Measurements from ENCODE around the gene FEN1.

FEN1 gene

DNA sequence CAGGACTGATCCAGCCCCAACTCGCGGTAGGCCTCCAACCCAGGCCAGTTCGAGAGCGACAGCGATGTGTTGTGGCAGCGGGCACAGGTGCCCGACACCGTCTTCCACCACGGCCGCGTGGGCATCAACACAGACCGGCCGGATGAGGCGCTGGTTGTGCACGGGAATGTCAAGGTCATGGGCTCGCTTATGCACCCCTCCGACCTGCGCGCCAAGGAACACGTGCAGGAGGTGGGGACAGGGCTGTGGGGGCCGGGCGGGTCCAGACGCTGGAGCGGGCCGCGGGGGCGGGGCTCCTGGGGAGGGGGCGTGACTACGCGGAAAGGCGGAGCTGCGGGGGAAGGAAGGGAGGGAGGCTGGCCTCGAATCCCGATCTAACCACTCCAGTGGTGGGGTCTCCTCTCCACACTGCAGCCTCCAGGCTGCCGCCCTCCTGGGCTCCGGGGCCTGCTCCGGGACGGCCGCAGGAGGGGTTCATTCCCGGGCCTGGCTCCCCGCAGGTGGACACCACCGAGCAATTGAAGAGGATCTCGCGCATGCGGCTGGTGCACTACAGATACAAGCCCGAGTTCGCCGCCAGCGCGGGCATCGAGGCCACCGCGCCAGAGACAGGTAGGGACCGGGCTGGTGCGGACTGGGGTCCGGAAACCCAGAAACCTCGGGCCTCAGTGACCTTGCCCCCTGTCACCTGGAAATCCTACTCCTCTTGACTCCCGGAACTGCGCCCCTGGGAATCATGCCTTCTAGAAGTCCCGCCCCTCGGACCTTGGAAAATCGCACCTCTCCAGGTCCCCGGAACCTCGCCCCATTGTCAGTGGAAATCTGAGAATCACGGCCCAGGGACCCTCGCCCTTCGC, 15.2 kb upstream of the FEN1 start:
- Mint-ChIP-seq H3K4me3 (no peak overlapping the region), H3K27ac (no peak overlapping the region), H3K4me1 (peaks cover 16% of the 10 kb centered on the region), H3K27me3 (peaks cover 1% of the 10 kb centered on the region), H3K9me3 (no peaks in the 10 kb centered on the region), H3K36me3 (ENCODE audit: low read depth) (no peaks in the 10 kb centered on the region)
- DNase-seq, result peak; percentile 62
- ATAC-seq, result peak; percentile 17

DNA sequence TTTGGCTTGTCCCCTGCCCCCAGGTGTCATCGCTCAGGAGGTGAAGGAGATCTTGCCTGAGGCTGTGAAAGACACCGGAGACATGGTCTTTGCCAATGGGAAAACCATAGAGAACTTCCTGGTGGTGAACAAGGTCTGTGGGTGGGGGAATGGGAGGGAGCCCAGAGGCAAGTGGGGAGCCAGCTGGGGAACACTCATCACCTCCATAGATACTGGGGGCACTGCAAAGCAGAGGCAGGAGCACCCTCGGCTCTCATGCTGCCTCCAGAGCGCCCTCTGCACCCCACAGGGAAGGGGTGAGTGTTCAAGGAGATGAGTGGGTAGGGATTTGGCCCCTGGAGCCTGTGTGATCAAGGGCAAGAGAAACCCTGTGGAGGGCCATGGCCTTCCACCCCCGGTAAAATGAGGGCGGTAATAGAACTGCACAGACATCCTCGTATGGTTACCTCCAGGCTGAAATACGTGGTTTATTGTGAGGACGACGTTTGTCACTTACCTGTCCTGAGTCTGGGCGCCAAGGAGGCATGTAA, 14.3 kb upstream of the FEN1 start:
- Mint-ChIP-seq H3K4me1 (peaks cover 18% of the 10 kb centered on the region), H3K36me3 (ENCODE audit: low read depth) (no peaks in the 10 kb centered on the region), H3K9me3 (no peaks in the 10 kb centered on the region), H3K27me3 (peaks cover 1% of the 10 kb centered on the region), H3K27ac (no peak overlapping the region), H3K4me3 (no peak overlapping the region)
- ATAC-seq, result no peak
- no peak for DNase-seq

DNA sequence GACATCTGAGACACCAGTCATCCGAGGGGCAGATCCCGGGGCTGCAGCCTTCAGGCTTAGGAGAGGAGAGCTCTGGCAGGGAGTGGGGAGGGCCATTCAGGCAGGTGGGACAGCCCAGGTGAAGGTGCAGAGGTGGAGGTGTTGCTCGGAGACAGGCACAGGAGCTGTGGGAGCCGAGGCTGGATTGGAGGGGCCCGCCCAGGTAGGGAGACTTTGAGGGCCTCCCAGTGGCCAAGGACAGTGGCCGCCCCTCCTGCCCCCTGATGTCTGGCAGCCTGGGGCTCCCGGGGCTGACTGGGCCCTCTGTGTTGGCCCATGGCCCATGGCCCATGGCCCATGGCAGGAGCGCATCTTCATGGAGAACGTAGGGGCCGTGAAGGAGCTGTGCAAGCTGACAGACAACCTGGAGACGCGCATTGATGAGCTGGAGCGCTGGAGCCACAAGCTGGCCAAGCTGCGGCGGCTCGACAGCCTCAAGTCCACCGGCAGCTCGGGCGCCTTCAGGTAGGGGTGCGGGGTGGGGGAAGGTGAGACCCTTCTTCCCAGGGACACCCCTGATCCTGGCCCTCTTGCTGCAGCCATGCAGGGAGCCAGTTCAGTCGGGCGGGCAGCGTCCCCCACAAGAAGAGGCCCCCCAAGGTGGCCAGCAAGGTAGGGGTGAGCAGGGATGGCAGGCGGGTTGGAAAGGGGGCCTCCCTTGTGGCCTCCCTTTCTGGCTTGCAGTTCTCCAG, 13.6 kb upstream of the FEN1 start:
- Mint-ChIP-seq H3K4me3 (no peak overlapping the region), H3K9me3 (no peaks in the 10 kb centered on the region), H3K27ac (no peak overlapping the region), H3K4me1 (peaks cover 18% of the 10 kb centered on the region), H3K27me3 (peaks cover 1% of the 10 kb centered on the region), H3K36me3 (ENCODE audit: low read depth) (peaks cover 2% of the 10 kb centered on the region)
- DNase-seq, result no peak
- no peak for ATAC-seq

DNA sequence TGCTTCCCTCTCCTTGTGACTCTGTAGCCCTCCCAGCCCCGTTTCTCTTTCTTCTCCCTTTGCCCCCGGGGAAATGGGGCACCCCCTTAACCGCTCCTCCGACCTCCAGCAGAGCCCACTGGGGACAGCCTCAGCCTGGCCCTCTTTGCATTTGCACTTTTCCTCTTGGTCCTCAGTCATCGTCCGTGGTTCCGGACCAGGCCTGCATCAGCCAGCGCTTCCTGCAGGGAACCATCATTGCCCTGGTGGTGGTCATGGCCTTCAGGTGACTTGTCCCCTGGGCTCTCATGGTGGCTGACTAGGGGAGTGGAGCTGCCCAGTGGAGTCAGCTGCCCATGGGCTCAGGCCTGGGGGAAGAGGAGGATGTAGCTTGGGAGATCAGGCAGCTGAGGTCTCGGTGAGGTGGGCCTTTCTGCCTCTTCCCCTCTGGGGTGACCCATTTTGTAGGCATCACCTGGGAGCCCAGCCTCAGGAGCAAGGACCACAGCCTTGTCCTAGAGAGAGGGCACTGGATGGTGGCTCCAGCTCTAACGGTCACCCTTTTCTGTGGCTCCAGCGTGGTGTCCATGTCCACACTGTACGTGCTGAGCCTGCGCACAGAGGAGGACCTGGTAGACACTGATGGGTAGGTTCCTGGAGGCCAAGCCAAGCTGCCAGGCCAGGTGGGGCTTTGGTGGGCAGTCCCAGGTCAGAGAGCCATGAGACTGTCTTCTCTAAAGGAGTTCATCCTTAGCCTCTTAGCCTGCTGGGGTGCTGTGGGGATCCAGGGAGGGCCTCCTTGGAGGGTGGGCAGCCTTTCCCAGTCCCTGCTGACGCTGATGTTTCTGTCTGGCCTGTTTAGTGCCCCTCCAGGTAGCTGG, 12.8 kb upstream of the FEN1 start:
- H3K4me3 Mint-ChIP-seq, result no peak overlapping the region
- DNase-seq, result no peak
- H3K36me3 Mint-ChIP-seq (ENCODE audit: low read depth), result peaks cover 5% of the 10 kb centered on the region
- no peak overlapping the region for H3K27ac Mint-ChIP-seq
- no peaks in the 10 kb centered on the region for H3K9me3 Mint-ChIP-seq
- peaks cover 1% of the 10 kb centered on the region for H3K27me3 Mint-ChIP-seq
- ATAC-seq, result no peak
- H3K4me1 Mint-ChIP-seq, result peaks cover 18% of the 10 kb centered on the region

DNA sequence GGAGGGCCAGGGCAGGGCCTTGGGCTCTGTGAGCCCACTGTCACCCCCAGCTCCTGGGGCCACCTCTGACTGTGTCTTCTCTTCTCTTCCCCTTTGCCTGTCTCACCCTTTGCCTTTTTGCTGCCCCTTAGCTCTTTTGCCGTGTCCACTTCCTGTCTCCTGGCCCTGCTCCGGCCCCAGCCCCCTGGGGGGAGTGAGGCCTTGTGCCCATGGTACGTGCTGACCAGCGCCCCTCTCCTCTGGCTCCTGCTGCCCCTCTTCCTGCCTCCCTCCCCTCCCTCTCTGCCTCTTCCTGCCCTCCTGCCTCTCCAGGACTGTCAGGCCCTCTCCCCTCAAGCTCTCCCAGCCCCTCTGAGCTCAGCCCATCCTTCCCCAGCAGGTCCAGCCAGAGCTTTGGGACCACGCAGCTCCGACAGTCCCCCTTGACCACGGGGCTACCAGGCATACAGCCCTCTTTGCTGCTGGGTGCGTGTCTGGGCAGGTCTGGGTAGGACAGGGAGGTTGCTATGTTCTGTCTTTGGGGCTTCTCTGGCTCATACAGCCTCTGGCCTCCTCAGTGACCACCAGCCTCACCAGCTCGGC, 12.0 kb upstream of the FEN1 start:
- peaks cover 10% of the 10 kb centered on the region for H3K36me3 Mint-ChIP-seq (ENCODE audit: low read depth)
- no peak overlapping the region for H3K4me3 Mint-ChIP-seq
- no peaks in the 10 kb centered on the region for H3K9me3 Mint-ChIP-seq
- H3K4me1 Mint-ChIP-seq, result peaks cover 18% of the 10 kb centered on the region
- ATAC-seq (no peak), DNase-seq (no peak)
- no peak overlapping the region for H3K27ac Mint-ChIP-seq
- H3K27me3 Mint-ChIP-seq, result peaks cover 1% of the 10 kb centered on the region

DNA sequence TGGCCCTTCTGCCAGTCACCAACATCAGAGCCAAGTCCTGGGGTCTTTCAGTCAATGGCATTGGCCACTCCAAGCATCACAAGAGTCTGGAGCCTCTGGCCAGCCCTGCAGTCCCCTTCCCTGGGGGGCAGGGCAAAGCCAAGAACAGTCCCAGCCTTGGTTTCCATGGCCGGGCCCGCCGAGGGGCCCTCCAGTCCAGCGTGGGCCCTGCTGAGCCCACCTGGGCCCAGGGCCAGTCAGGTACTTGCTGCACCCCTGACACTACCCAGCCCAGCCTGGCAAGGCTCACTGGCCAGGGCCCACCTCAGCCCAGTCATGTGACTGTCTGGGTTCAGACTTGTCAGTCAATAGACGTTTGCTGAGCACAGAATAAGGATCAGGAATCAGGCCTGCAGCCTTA, 11.1 kb upstream of the FEN1 start:
- Mint-ChIP-seq H3K27me3 (peaks cover 1% of the 10 kb centered on the region), H3K36me3 (ENCODE audit: low read depth) (peaks cover 10% of the 10 kb centered on the region), H3K9me3 (no peaks in the 10 kb centered on the region), H3K27ac (no peak overlapping the region), H3K4me1 (peaks cover 16% of the 10 kb centered on the region), H3K4me3 (no peak overlapping the region)
- ATAC-seq, result no peak
- DNase-seq, result no peak

DNA sequence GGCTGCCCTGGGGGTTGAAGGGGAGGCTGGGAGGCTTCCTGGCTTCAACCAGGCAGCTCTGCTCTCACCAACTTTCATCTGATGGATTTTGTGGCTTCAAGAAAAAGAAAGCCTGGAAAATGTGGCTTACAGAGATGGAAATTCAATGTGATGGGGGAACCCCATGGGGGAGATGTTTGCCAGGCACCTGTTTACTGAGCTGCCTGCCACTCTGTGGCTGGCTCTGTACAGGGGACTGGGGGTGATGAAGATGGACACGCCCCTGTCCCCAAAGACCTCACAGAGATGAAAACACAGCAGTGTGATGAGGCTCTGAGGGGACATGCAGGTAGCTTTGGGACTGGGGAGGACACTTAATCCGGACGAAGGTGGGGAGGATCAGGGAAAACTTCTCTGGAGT, 10.4 kb upstream of the FEN1 start:
- no peak overlapping the region for H3K4me3 Mint-ChIP-seq
- H3K27ac Mint-ChIP-seq, result no peak overlapping the region
- H3K9me3 Mint-ChIP-seq, result no peaks in the 10 kb centered on the region
- peaks cover 10% of the 10 kb centered on the region for H3K4me1 Mint-ChIP-seq
- DNase-seq (no peak), ATAC-seq (no peak)
- H3K27me3 Mint-ChIP-seq, result peaks cover 1% of the 10 kb centered on the region
- peaks cover 12% of the 10 kb centered on the region for H3K36me3 Mint-ChIP-seq (ENCODE audit: low read depth)

DNA sequence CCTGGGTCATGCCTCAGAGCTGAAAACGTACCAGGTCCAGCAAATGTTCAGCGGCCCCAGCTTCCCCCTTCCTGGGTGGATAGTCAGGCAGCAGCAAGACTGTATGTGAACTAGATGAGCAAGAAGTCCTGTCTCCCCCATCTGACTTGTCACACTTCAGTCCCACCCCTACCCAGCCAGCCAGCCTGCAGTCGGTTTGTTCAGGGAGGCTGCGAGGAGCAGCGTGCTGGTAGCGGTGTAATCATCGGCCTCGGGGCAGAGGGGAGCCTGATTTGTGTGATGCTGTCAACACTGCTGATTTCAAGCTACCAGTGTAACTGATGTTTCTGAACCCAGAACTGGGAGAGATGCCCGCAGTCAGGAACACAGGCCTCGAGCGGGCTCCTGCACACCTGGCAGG, 9.9 kb upstream of the FEN1 start:
- Mint-ChIP-seq H3K4me3 (no peak overlapping the region), H3K36me3 (ENCODE audit: low read depth) (peaks cover 12% of the 10 kb centered on the region), H3K9me3 (no peaks in the 10 kb centered on the region), H3K27me3 (peaks cover 1% of the 10 kb centered on the region), H3K27ac (no peak overlapping the region), H3K4me1 (peaks cover 10% of the 10 kb centered on the region)
- ATAC-seq, result no peak
- no peak for DNase-seq

DNA sequence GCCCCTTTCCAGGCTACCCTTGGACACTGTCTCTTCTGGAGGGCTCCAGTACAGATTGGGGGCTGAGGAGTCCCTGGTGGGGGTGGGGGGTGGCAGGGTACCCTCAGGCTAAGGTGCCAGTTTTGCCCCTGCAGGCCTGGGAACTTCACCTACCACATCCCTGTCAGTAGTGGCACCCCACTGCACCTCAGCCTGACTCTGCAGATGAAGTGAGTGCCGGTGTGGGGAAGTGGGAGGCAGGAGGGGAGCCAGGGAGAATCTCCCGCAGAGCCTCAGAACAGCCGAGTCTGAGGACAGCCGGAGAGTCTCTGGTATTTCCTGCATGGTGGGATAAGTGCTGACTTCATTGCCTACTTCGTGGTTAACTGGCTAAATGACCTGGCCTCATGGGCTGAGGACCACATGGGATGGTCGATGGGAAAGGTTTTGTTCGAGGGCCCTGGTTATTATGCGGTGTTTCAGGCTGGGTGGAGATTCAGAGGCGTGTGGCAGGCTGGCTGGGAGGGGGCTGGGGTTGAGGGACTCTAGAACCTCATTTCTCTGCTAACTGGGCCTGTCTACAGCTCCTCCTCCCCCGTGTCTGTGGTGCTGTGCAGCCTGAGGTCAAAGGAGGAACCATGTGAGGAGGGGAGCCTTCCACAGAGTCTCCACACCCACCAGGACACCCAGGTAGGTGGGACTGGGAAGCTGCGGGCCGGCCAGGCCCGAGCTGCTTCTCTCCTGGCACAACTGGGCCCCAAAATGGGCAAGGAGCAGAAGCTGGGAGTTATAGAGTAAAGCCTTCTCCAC, 8.8 kb upstream of the FEN1 start:
- Mint-ChIP-seq H3K27me3 (no peaks in the 10 kb centered on the region), H3K4me3 (no peak overlapping the region), H3K27ac (no peak overlapping the region)

DNA sequence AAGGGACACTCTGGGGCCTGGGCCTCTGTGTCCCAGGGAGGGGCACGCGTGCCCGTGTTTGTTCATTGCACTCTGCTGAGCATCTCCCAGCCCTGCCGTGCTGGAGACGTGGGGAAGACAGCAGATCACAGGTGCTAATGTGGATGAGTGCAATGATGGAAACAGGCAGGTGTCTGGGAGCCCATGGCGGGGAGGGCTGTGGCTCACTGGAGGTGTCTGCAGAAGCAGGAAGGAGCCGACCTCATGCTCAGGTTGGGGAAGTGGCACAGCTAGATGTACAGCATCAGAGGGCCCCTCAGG, 8.3 kb upstream of the FEN1 start:
- Mint-ChIP-seq H3K27me3 (no peaks in the 10 kb centered on the region), H3K4me1 (peaks cover 6% of the 10 kb centered on the region), H3K9me3 (no peaks in the 10 kb centered on the region), H3K27ac (no peak overlapping the region), H3K36me3 (ENCODE audit: low read depth) (peaks cover 19% of the 10 kb centered on the region), H3K4me3 (no peak overlapping the region)
- ATAC-seq (no peak), DNase-seq (no peak)

More for the DNA sequence above, 8.8 kb upstream of the FEN1 start:
- no peak for ATAC-seq
- H3K36me3 Mint-ChIP-seq (ENCODE audit: low read depth), result peaks cover 14% of the 10 kb centered on the region
- H3K9me3 Mint-ChIP-seq, result no peaks in the 10 kb centered on the region
- DNase-seq, result no peak
- H3K4me1 Mint-ChIP-seq, result peaks cover 6% of the 10 kb centered on the region

DNA sequence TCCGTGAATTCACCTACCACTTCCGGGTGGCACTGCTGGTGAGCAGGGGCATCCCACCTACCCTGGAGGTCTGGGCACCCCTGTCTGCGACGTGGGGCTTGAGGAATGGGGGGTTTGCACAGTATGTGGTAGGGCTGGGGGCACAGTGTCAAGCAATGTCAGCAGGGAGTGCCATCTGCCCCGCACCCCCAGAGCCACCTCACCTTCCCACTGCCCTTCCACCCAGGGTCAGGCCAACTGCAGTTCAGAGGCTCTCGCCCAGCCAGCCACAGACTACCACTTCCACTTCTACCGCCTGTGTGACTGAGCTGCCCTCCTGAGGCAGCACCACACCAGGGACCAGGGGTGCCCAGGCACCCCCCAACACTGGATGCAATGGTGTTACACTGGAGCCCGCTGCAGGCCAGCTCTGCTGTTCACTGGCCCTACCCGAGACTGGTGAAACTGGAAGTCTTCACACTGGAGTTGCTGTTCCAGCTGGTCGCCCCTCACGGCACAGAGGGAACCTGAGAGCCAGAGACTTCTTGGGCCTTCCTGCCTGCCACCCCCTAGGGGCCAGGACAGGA, 6.8 kb upstream of the FEN1 start:
- ATAC-seq (no peak), DNase-seq (no peak)
- Mint-ChIP-seq H3K27ac (no peak overlapping the region), H3K36me3 (ENCODE audit: low read depth) (peaks cover 30% of the 10 kb centered on the region), H3K4me3 (no peak overlapping the region), H3K4me1 (peaks cover 13% of the 10 kb centered on the region), H3K27me3 (no peaks in the 10 kb centered on the region), H3K9me3 (no peaks in the 10 kb centered on the region)

DNA sequence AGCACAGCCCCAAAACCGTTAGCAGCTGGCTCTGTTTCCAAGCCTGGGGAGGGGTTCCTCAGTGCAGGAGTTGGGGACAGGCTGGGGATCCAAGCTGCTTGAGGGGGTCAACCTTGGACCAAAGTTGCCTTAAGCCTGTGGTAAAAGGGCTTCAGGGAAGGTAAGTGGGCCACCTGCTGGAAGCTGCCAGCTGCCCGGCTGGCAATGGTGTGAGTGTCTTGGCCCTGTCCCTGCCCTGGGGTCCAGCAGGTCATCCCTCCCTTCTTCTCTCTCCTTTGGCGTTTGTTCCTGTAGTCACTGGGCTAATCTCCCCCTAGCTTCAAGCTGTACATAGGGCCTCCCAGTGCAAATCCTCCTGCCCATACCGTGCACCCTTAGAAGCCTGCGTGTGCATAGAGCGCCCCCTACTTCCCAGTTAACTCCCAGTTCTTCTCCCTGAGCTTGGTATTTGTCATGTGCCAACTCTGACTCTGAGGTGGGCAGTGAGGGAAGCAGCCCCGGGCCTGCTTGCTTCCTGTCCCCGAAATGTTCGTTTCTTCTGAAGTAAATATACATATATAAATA, 4.7 kb upstream of the FEN1 start:
- peak; percentile 14 for DNase-seq
- no peak for ATAC-seq
- H3K4me3 Mint-ChIP-seq, result no peak overlapping the region
- peaks cover 40% of the 10 kb centered on the region for H3K36me3 Mint-ChIP-seq (ENCODE audit: low read depth)
- no peaks in the 10 kb centered on the region for H3K27me3 Mint-ChIP-seq
- H3K4me1 Mint-ChIP-seq, result peaks cover 20% of the 10 kb centered on the region
- H3K27ac Mint-ChIP-seq, result no peak overlapping the region
- no peaks in the 10 kb centered on the region for H3K9me3 Mint-ChIP-seq

DNA sequence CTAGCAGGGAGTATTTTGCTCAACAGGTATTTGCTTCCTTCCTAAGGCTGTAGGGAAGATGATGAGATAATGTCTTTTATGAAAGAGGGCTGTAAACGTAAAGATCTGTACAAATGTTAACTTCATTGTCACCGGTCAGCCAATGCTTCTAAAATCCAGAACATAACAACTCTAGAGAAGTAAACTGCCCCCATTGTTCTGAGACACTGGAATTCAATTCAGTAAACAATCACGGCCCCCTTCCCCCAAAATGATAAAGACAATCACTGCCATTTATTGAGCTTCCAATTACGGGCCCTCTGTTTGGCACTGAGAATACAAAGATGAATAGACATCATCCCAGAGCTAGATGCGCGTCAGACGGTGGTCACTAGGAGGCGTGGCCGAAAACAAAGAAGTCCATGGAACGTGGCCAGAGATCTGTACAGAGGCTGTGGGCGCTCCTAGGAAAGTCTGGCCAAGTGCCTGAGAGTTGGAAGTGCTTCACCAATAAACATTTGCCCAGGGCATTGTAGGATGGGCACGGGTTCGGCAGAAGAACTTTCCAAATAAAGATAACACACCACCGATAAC, 888 bp upstream of the FEN1 start:
- H3K9me3 Mint-ChIP-seq, result no peaks in the 10 kb centered on the region
- H3K4me1 Mint-ChIP-seq, result peaks cover 46% of the 10 kb centered on the region
- peak overlapping the region; percentile 89 for H3K4me3 Mint-ChIP-seq
- peak; percentile 25 for ATAC-seq
- no peaks in the 10 kb centered on the region for H3K27me3 Mint-ChIP-seq
- peak overlapping the region; percentile 100 for H3K27ac Mint-ChIP-seq
- DNase-seq, result peak; percentile 55
- H3K36me3 Mint-ChIP-seq (ENCODE audit: low read depth), result peaks cover 57% of the 10 kb centered on the region
